Measurements from ENCODE around the gene RAB27A.
"Not testable (repeated sequence)": the region's sequence is repeated elsewhere in the genome, so short reads cannot be mapped to it uniquely, and the experiment has no call there.

RAB27A gene

DNA sequence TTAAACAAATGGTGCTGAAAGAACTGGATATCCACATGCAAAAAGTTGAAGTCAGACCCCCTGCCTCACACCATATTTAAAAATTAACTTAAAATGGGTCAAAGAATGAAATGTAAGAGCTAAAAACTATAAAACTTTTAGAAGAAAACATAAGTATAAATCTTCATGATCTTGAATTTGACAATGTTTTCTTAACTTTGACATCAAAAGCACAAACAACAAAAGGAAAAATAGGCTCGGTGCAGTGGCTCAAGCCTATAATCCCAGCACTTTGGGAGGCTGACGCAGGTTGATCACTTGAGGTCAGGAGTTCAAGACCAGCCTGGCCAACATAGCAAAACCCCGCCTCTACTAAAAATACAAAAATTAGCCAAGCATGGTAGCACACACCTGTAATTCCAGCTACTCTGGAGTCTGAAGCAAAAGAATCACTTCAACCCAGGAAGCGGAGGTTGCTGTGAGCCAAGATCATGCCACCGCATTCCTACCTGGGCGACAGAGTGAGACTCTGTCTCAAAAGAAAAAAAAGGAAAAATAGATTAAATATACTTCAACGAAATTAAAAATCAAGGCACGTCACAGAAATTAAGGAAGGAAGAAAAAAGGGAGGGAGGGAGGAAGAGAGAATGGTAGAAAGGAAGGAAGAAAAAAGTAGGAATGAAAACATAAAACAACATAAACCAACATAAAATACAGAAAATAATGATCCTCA lies 1.5 kb downstream of the RAB27A start:
- TF ChIP-seq CTCF (IDR thresholded peaks at IDR 0.05): no peak
- TF ChIP-seq ZFX (IDR thresholded peaks at IDR 0.05; ENCODE audit: borderline replicate concordance): no peak
- no peak overlapping the region for H3K27ac ChIP-seq

DNA sequence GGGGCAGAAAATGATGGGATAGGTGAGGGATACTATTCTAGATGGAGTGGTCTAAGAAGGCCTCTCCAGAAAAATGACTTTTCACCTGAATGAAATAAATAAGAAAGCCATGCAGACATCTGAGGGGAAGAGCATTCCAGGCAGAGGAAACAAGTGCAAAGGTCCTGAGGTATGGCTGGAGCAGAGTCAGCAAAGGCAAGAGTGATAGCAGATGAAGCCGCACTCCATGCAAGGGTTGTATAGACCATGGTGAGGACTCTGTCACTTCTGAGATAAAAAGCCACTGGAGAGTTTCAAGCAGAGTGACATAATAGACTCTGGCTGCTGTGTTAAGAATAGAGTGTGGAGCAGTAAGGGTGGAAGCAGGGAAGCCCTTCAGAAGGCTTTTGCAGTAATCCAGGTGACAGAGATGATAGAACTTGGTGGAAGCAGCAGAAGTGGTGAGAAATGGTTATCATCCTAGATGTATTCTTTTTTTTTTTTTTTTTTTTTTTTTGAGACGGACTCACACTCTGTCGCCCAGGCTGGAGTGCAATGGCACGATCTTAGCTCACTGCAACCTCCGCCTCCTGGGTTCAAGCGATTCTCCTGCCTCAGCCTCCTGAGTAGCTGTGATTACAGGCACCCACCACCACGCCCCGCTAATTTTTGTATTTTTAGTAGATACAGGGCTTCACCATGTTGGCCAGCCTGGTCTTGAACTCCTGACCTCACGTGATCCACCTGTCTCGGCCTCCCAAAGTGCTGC lies 3.0 kb downstream of the RAB27A start:
- H3K27ac ChIP-seq: not testable (repeated sequence)

GRCh38 chr15:55284426-55284825 lies 5.2 kb downstream of the RAB27A start:
- H3K27ac ChIP-seq: no peak overlapping the region

DNA sequence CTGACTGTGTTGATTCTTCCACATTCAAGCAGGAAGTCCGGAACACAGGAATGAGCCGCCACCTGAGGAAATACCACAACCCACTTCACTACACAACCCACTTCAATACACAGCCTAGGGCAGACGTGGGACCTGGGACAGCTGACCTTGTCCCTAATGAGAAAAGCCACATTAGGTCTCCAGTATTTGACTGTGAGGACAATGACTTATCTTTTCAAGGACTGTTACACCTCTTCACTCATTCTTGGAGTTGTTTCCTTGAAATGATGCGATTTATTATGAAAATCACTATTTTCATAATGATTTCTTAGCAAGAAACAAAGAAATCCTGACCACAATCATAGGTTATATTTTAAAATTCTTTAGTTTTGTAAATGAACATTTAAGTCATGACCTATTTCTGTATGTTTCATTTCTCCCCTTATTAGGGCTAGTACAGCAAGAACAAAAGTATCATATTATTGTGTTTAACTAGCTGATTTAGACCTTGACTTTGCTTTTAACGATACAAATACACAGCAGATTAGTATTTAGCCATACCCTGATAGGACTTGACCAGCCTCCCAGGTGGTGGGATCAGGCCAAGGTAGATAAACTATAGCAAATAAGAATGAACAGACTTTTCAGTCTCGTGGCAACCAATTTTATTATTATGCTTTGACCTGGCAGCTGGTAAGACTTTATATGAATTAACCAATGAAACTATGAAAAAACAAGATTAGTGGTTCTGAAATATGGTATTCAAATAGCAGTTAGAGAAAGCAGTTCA lies 6.0 kb downstream of the RAB27A start:
- TF ChIP-seq ZFX (IDR thresholded peaks at IDR 0.05; ENCODE audit: borderline replicate concordance): no peak
- no peak for TF ChIP-seq CTCF (IDR thresholded peaks at IDR 0.05)
- no peak overlapping the region for H3K27ac ChIP-seq

More at GRCh38 chr15:55284426-55284825, 5.2 kb downstream of the RAB27A start:
- TF ChIP-seq CTCF (IDR thresholded peaks at IDR 0.05) (no peak), ZFX (IDR thresholded peaks at IDR 0.05; ENCODE audit: borderline replicate concordance) (no peak)

GRCh38 chr15:55282284-55282833 lies 7.3 kb downstream of the RAB27A start:
- no peak overlapping the region for H3K27ac ChIP-seq

DNA sequence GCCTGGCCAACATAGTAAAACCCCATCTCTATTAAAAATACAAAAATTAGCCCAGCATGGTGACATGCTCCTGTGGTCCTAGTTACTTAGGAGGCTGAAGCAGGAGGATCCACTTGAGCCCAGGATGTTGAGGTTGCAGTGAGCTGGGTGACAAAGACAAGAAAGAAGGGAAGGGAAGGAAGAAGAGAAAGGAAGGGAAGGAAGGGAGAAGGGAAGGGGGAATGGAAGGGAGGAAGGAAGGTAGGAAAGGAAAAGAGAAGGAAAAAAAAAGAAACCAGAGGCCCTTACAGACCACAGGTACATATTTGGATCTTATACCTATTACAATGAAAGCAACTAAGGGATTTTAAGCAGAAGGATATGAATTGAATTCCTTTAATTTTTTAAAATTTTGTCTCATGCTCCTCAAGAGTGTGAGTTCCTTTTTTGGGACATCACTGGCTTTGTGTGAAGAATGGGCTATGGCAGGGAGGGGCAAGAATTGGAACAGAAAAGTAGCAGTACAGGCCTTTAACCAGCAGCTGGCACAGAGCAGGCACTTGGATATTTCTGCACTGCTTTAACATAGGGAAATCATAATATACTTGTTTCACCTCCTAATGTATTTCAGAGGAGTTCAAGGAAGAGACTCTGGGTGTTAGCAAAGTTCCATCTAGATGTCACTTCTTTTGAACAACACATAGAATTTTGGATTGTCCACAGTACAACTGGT lies 7.9 kb downstream of the RAB27A start:
- H3K27ac ChIP-seq: no peak overlapping the region
- TF ChIP-seq ZFX (IDR thresholded peaks at IDR 0.05; ENCODE audit: borderline replicate concordance) (no peak), CTCF (IDR thresholded peaks at IDR 0.05) (no peak)

More at GRCh38 chr15:55282284-55282833, 7.3 kb downstream of the RAB27A start:
- TF ChIP-seq ZFX (IDR thresholded peaks at IDR 0.05; ENCODE audit: borderline replicate concordance) (no peak), CTCF (IDR thresholded peaks at IDR 0.05) (no peak)

DNA sequence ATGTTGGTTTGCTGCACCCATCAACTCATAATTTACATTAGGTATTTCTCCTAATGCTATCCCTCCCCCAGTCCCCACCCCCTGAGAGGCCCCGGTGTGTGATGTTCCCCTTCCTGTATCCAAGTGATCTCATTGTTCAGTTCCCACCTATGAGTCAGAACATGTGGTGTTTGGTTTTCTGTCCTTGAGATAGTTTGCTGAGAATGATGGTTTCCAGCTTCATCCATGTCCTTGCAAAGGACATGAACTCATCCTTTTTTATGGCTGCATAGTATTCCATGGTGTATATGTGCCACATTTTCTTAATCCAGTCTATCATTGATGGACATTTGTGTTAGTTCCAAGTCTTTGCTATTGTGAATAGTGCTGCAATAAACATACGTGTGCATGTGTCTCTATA lies 9.0 kb downstream of the RAB27A start:
- H3K27ac ChIP-seq: not testable (repeated sequence)
